Hepatocyte (in vitro differentiated cells): ENCODE results near the gene ZSCAN23.

Source experiments
- CTCF ChIP-seq: fragments of 200-600 bp; sonication (generic); IDR thresholded peaks from 2 replicates; pipeline ENCODE4 v1.5.1; 2016; ENCODE audit warnings: antibody characterized with exemption, mild to moderate bottlenecking; ENCODE audit not compliant: poor library complexity
- EZH2 ChIP-seq: fragments of 200-600 bp; sonication (generic); IDR thresholded peaks from 2 replicates; pipeline ENCODE4 v1.6.1; 2016; ENCODE audit warnings: antibody characterized with exemption, mild to moderate bottlenecking, borderline replicate concordance

- TF ChIP-seq EZH2 (no peak), CTCF (no peak)
Observed at GRCh38 chr6:28395918-28396317, 47.4 kb downstream of the ZSCAN23 start.
